IPS-15b (cell line): Measurements from ENCODE around the gene TSC22D1.
A peak's percentile ranks its signal among the peaks of the same experiment; 100 is the strongest.

Experiments used
- H3K27me3 ChIP-seq: one replicate; pipeline ENCODE4 v1.6.1; 2013; ENCODE audit warnings: low read length; ENCODE audit not compliant: control insufficient read depth, insufficient read depth
- H3K36me3 ChIP-seq: one replicate; pipeline ENCODE4 v1.6.1; 2013; ENCODE audit warnings: low read length; ENCODE audit not compliant: control insufficient read depth, insufficient read depth
- H3K4me1 ChIP-seq: one replicate; pipeline ENCODE4 v1.6.1; 2013; ENCODE audit warnings: mild to moderate bottlenecking, low read length; ENCODE audit not compliant: control insufficient read depth, insufficient read depth
- H3K4me3 ChIP-seq: one replicate; pipeline ENCODE4 v1.5.1; 2013; ENCODE audit warnings: low read depth, low read length
- H3K9ac ChIP-seq: one replicate; pipeline ENCODE4 v1.6.1; 2013; ENCODE audit warnings: low read depth, mild to moderate bottlenecking, low read length
- H3K9me3 ChIP-seq: one replicate; pipeline ENCODE4 v1.6.1; 2013; ENCODE audit warnings: mild to moderate bottlenecking, low read length; ENCODE audit not compliant: control insufficient read depth, insufficient read depth

TSC22D1 gene

GRCh38 chr13:44448875-44449274, 127.3 kb downstream of the TSC22D1 start:
- no peak overlapping the region for H3K9ac ChIP-seq
- no peaks in the 10 kb centered on the region for H3K9me3 ChIP-seq
- H3K27me3 ChIP-seq, result no peaks in the 10 kb centered on the region
- H3K4me3 ChIP-seq, result no peak overlapping the region
- no peaks in the 10 kb centered on the region for H3K4me1 ChIP-seq
- H3K36me3 ChIP-seq, result no peaks in the 10 kb centered on the region

- H3K27me3 ChIP-seq, result no peaks in the 10 kb centered on the region
- H3K9me3 ChIP-seq, result no peaks in the 10 kb centered on the region
- H3K4me3 ChIP-seq, result no peak overlapping the region
- H3K4me1 ChIP-seq, result no peaks in the 10 kb centered on the region
- no peak overlapping the region for H3K9ac ChIP-seq
- no peaks in the 10 kb centered on the region for H3K36me3 ChIP-seq
These were observed 127.8 kb downstream of the TSC22D1 start for GRCh38 chr13:44448373-44448772.

- Histone ChIP-seq H3K36me3 (no peaks in the 10 kb centered on the region), H3K9me3 (no peaks in the 10 kb centered on the region)
These were observed 128.3 kb downstream of the TSC22D1 start for GRCh38 chr13:44447783-44448321.

GRCh38 chr13:44440046-44440608, 136.0 kb downstream of the TSC22D1 start:
- Histone ChIP-seq H3K4me3 (no peak overlapping the region), H3K9me3 (no peaks in the 10 kb centered on the region), H3K27me3 (no peaks in the 10 kb centered on the region)

More at GRCh38 chr13:44447783-44448321, 128.3 kb downstream of the TSC22D1 start:
- H3K4me1 ChIP-seq, result no peaks in the 10 kb centered on the region
- no peaks in the 10 kb centered on the region for H3K27me3 ChIP-seq
- H3K9ac ChIP-seq, result no peak overlapping the region
- no peak overlapping the region for H3K4me3 ChIP-seq

GRCh38 chr13:44439452-44440024, 136.6 kb downstream of the TSC22D1 start:
- Histone ChIP-seq H3K27me3 (no peaks in the 10 kb centered on the region), H3K36me3 (peaks cover under 1% of the 10 kb centered on the region), H3K9me3 (no peaks in the 10 kb centered on the region), H3K9ac (no peak overlapping the region), H3K4me3 (no peak overlapping the region), H3K4me1 (peaks cover 7% of the 10 kb centered on the region)

More at GRCh38 chr13:44440046-44440608, 136.0 kb downstream of the TSC22D1 start:
- H3K36me3 ChIP-seq, result no peaks in the 10 kb centered on the region
- H3K9ac ChIP-seq, result no peak overlapping the region
- peaks cover 4% of the 10 kb centered on the region for H3K4me1 ChIP-seq

- H3K9ac ChIP-seq, result no peak overlapping the region
- no peaks in the 10 kb centered on the region for H3K9me3 ChIP-seq
- peaks cover 13% of the 10 kb centered on the region for H3K4me1 ChIP-seq
- H3K36me3 ChIP-seq, result peaks cover 12% of the 10 kb centered on the region
- no peak overlapping the region for H3K4me3 ChIP-seq
- H3K27me3 ChIP-seq, result no peaks in the 10 kb centered on the region
These were observed 137.9 kb downstream of the TSC22D1 start for GRCh38 chr13:44438234-44438579.

- Histone ChIP-seq H3K36me3 (peaks cover 12% of the 10 kb centered on the region), H3K27me3 (no peaks in the 10 kb centered on the region), H3K4me3 (peak overlapping the region; percentile 54), H3K9me3 (no peaks in the 10 kb centered on the region), H3K4me1 (peaks cover 13% of the 10 kb centered on the region), H3K9ac (no peak overlapping the region)
These were observed 138.5 kb downstream of the TSC22D1 start for GRCh38 chr13:44437356-44438233.

GRCh38 chr13:44436589-44437337, 139.4 kb downstream of the TSC22D1 start:
- Histone ChIP-seq H3K9me3 (no peaks in the 10 kb centered on the region), H3K36me3 (peaks cover 12% of the 10 kb centered on the region), H3K9ac (peak overlapping the region; percentile 99), H3K4me1 (peaks cover 13% of the 10 kb centered on the region), H3K27me3 (no peaks in the 10 kb centered on the region), H3K4me3 (peak overlapping the region; percentile 82)

- H3K27me3 ChIP-seq, result no peaks in the 10 kb centered on the region
These were observed 140.1 kb downstream of the TSC22D1 start for GRCh38 chr13:44435919-44436510.

GRCh38 chr13:44435142-44435918, 140.8 kb downstream of the TSC22D1 start:
- H3K9ac ChIP-seq, result peak overlapping the region; percentile 99

More at GRCh38 chr13:44435919-44436510, 140.1 kb downstream of the TSC22D1 start:
- H3K9me3 ChIP-seq, result no peaks in the 10 kb centered on the region
- peak overlapping the region; percentile 99 for H3K9ac ChIP-seq
- H3K4me1 ChIP-seq, result peaks cover 13% of the 10 kb centered on the region
- peak overlapping the region; percentile 82 for H3K4me3 ChIP-seq
- H3K36me3 ChIP-seq, result peaks cover 12% of the 10 kb centered on the region

More at GRCh38 chr13:44435142-44435918, 140.8 kb downstream of the TSC22D1 start:
- Histone ChIP-seq H3K36me3 (peaks cover 12% of the 10 kb centered on the region), H3K27me3 (no peaks in the 10 kb centered on the region), H3K4me1 (peaks cover 13% of the 10 kb centered on the region), H3K4me3 (peak overlapping the region; percentile 82), H3K9me3 (no peaks in the 10 kb centered on the region)
